Neural cell (in vitro differentiated cells): ENCODE measurements around the gene CAMK1D.
"Not testable (repeated sequence)": the region's sequence is repeated elsewhere in the genome, so short reads cannot be mapped to it uniquely, and the experiment has no call there.

Experiments
- MXI1 ChIP-seq: fragments of 450-650 bp; conservative IDR thresholded peaks from 2 replicates; pipeline ENCODE4 v1.6.1; 2014; ENCODE audit warnings: antibody characterized with exemption, mild to moderate bottlenecking; ENCODE audit not compliant: poor library complexity, severe bottlenecking
- TF ChIP-seq, protein P1 (sequence below): fragments of 450-650 bp; IDR thresholded peaks from 2 replicates; pipeline ENCODE4 v1.5.1; 2014; ENCODE audit warnings: antibody characterized with exemption, mild to moderate bottlenecking, moderate library complexity; ENCODE audit not compliant: poor library complexity, severe bottlenecking

DNA sequence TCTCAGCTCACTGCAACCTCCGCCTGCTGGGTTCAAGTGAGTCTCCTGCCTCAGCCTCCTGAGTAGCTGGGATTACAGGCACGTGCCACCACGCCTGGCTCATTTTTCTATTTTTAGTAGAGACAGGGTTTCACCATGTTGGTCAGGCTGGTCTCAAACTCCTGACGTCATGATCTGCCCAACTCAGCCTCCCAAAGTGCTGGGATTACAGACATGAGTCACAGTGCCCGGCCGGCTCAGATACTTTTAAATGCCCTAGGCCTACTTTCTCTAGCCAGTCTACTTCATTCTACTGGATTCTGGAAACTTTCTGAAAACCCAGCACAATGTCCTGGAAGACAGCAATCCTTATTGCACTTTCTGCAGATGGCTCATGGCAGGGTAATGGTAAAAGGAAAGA, 516.2 kb downstream of the CAMK1D start:
- TF ChIP-seq, protein P1, sequence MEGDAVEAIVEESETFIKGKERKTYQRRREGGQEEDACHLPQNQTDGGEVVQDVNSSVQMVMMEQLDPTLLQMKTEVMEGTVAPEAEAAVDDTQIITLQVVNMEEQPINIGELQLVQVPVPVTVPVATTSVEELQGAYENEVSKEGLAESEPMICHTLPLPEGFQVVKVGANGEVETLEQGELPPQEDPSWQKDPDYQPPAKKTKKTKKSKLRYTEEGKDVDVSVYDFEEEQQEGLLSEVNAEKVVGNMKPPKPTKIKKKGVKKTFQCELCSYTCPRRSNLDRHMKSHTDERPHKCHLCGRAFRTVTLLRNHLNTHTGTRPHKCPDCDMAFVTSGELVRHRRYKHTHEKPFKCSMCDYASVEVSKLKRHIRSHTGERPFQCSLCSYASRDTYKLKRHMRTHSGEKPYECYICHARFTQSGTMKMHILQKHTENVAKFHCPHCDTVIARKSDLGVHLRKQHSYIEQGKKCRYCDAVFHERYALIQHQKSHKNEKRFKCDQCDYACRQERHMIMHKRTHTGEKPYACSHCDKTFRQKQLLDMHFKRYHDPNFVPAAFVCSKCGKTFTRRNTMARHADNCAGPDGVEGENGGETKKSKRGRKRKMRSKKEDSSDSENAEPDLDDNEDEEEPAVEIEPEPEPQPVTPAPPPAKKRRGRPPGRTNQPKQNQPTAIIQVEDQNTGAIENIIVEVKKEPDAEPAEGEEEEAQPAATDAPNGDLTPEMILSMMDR, result not testable (repeated sequence)
- not testable (repeated sequence) for TF ChIP-seq MXI1
